Measurements from ENCODE around the gene RAC2.

RAC2 gene

GRCh38 chr22:37290737-37291136 lies 46.7 kb upstream of the RAC2 start:
- H3K4me1 ChIP-seq (ENCODE audit: low read depth, poor library complexity, severe bottlenecking) = no peaks in the 10 kb centered on the region
- no peak for TF ChIP-seq CTCF (conservative IDR thresholded peaks at IDR 0.05; ENCODE audit: low read depth, low read length)
- no peak overlapping the region for H3K9ac ChIP-seq
- peaks cover 31% of the 10 kb centered on the region; the same call in 1 of the 2 replicates for H3K27me3 ChIP-seq (ENCODE audit: insufficient read depth, low read depth)
- no peak overlapping the region for H3K4me2 ChIP-seq
- no peak overlapping the region for H3K4me3 ChIP-seq (IDR thresholded peaks at IDR 0.05; ENCODE audit: insufficient read depth, low read depth, low read length)
- H4K20me1 ChIP-seq (ENCODE audit: insufficient read depth) = no peaks in the 10 kb centered on the region
- H3K36me3 ChIP-seq (ENCODE audit: insufficient read depth) = no peaks in the 10 kb centered on the region
- no peaks in the 10 kb centered on the region for H3K79me2 ChIP-seq (ENCODE audit: insufficient read depth, low read depth)
- H3K27ac ChIP-seq = no peak overlapping the region
- H2AFZ ChIP-seq (ENCODE audit: low read depth) = no peak overlapping the region

- H3K4me2 ChIP-seq = no peak overlapping the region
- H3K9ac ChIP-seq = no peak overlapping the region
- H3K27me3 ChIP-seq (ENCODE audit: insufficient read depth, low read depth) = peaks cover 31% of the 10 kb centered on the region; the same call in 1 of the 2 replicates
- no peaks in the 10 kb centered on the region for H3K79me2 ChIP-seq (ENCODE audit: insufficient read depth, low read depth)
- H3K4me1 ChIP-seq (ENCODE audit: low read depth, poor library complexity, severe bottlenecking) = peaks cover 10% of the 10 kb centered on the region
- no peak overlapping the region for H3K4me3 ChIP-seq (IDR thresholded peaks at IDR 0.05; ENCODE audit: insufficient read depth, low read depth, low read length)
- no peak for TF ChIP-seq CTCF (conservative IDR thresholded peaks at IDR 0.05; ENCODE audit: low read depth, low read length)
- H4K20me1 ChIP-seq (ENCODE audit: insufficient read depth) = no peaks in the 10 kb centered on the region
- H3K27ac ChIP-seq = no peak overlapping the region
- H3K36me3 ChIP-seq (ENCODE audit: insufficient read depth) = no peaks in the 10 kb centered on the region
- no peak overlapping the region for H2AFZ ChIP-seq (ENCODE audit: low read depth)
Measured at GRCh38 chr22:37289156-37289735, 45.2 kb upstream of the RAC2 start.

GRCh38 chr22:37288521-37288920 lies 44.5 kb upstream of the RAC2 start:
- Histone ChIP-seq H3K9ac (no peak overlapping the region), H3K4me2 (no peak overlapping the region), H2AFZ (ENCODE audit: low read depth) (no peak overlapping the region), H3K4me1 (ENCODE audit: low read depth, poor library complexity, severe bottlenecking) (peaks cover 17% of the 10 kb centered on the region), H3K27me3 (ENCODE audit: insufficient read depth, low read depth) (peaks cover 37% of the 10 kb centered on the region; the same call in 1 of the 2 replicates), H3K79me2 (ENCODE audit: insufficient read depth, low read depth) (no peaks in the 10 kb centered on the region), H3K4me3 (IDR thresholded peaks at IDR 0.05; ENCODE audit: insufficient read depth, low read depth, low read length) (no peak overlapping the region), H4K20me1 (ENCODE audit: insufficient read depth) (no peaks in the 10 kb centered on the region), H3K36me3 (ENCODE audit: insufficient read depth) (no peaks in the 10 kb centered on the region), H3K27ac (no peak overlapping the region)
- TF ChIP-seq CTCF (conservative IDR thresholded peaks at IDR 0.05; ENCODE audit: low read depth, low read length) = no peak

GRCh38 chr22:37287550-37287951 lies 43.5 kb upstream of the RAC2 start:
- Histone ChIP-seq H3K9ac (no peak overlapping the region), H3K79me2 (ENCODE audit: insufficient read depth, low read depth) (no peaks in the 10 kb centered on the region), H3K27ac (no peak overlapping the region), H3K27me3 (ENCODE audit: insufficient read depth, low read depth) (peaks cover 35% of the 10 kb centered on the region; the same call in 1 of the 2 replicates), H3K4me1 (ENCODE audit: low read depth, poor library complexity, severe bottlenecking) (peaks cover 19% of the 10 kb centered on the region), H3K36me3 (ENCODE audit: insufficient read depth) (no peaks in the 10 kb centered on the region), H3K4me2 (no peak overlapping the region), H2AFZ (ENCODE audit: low read depth) (no peak overlapping the region), H3K4me3 (IDR thresholded peaks at IDR 0.05; ENCODE audit: insufficient read depth, low read depth, low read length) (no peak overlapping the region), H4K20me1 (ENCODE audit: insufficient read depth) (no peaks in the 10 kb centered on the region)
- no peak for TF ChIP-seq CTCF (conservative IDR thresholded peaks at IDR 0.05; ENCODE audit: low read depth, low read length)

Measured in KMS-11 (cell line).